ENCODE results near the gene CUTC.

DNA sequence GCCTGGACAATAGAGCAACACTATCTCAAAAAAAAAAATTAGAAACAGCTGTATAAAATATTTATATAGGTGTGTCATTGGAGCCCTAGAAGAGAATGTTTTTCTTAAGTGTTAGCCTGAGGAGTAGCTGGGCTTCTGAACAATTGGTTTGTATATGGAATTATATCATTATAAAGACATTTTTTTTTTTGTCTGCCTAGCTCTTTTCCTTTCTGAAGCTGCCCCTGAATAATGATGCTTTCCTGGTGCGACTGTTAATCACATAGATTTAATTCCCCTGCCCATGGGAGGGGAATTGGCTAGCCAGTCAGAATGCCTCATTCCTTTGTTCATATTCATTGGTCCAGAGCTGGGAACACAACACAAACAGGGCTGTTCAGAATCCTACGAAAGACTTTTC is 36.5 kb downstream of the CUTC start:
- TF ChIP-seq, protein P1, sequence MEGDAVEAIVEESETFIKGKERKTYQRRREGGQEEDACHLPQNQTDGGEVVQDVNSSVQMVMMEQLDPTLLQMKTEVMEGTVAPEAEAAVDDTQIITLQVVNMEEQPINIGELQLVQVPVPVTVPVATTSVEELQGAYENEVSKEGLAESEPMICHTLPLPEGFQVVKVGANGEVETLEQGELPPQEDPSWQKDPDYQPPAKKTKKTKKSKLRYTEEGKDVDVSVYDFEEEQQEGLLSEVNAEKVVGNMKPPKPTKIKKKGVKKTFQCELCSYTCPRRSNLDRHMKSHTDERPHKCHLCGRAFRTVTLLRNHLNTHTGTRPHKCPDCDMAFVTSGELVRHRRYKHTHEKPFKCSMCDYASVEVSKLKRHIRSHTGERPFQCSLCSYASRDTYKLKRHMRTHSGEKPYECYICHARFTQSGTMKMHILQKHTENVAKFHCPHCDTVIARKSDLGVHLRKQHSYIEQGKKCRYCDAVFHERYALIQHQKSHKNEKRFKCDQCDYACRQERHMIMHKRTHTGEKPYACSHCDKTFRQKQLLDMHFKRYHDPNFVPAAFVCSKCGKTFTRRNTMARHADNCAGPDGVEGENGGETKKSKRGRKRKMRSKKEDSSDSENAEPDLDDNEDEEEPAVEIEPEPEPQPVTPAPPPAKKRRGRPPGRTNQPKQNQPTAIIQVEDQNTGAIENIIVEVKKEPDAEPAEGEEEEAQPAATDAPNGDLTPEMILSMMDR (IDR thresholded peaks at IDR 0.05 in 8 of 11, conservative IDR thresholded peaks at IDR 0.05 in 3 of 11) = no peak
- TF ChIP-seq POLR2A (IDR thresholded peaks at IDR 0.05) = no peak
- TF ChIP-seq POLR2AphosphoS5 (IDR thresholded peaks at IDR 0.05) = no peak

Measured in spleen (tissue), 7 donors.